ENCODE data around the gene RNF4.

Gene RNF4

DNA sequence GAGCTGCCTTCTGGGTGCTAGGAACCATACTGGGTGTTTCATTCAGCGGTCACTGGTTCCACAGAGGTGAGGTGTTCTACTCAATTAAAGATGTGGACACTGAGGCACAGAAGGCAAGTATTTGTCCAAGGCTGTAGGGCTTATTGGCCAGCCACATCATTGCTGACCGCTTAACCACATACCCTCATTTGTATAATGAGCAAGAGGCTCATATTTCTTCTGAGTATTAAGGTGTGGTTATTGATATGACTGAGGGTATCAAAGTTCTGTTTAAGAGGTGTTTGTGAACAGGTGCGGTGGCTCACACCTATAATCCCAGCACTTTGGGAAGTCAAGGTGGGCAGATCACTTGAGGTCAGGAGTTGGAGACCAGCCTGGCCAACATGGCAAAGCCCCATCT lies 14.3 kb downstream of the RNF4 start:
- CTCF ChIA-PET = no interaction called here
- no peak for TF ChIP-seq FOXA1 (IDR thresholded peaks at IDR 0.05)
- TF ChIP-seq TARDBP (IDR thresholded peaks at IDR 0.05) = no peak
- TF ChIP-seq PKNOX1 (IDR thresholded peaks at IDR 0.05) = no peak
- TF ChIP-seq ZNF384 (IDR thresholded peaks at IDR 0.05) = no peak
- TF ChIP-seq FOXK2 (IDR thresholded peaks at IDR 0.05) = no peak
- TF ChIP-seq HDGF (IDR thresholded peaks at IDR 0.05; ENCODE audit: borderline replicate concordance) = no peak
- no peak for TF ChIP-seq LEF1 (IDR thresholded peaks at IDR 0.05; ENCODE audit: borderline replicate concordance)
- no peak for TF ChIP-seq SUZ12 (IDR thresholded peaks at IDR 0.05)
- no peak for TF ChIP-seq SP1 (IDR thresholded peaks at IDR 0.05)
- no peak for TF ChIP-seq L3MBTL2 (conservative IDR thresholded peaks at IDR 0.05)
- TF ChIP-seq CTBP1 (IDR thresholded peaks at IDR 0.05; ENCODE audit: borderline replicate concordance) = no peak
- POLR2A ChIA-PET = interaction anchor here (0.8 to 1.2 kb wide), 2 partner anchors 10 to 14 kb away, joined by 3 to 4 read pairs; partner anchors contain the start of gene RNF4
- no peak for DNase-seq (ENCODE audit: extremely low spot score)

DNA sequence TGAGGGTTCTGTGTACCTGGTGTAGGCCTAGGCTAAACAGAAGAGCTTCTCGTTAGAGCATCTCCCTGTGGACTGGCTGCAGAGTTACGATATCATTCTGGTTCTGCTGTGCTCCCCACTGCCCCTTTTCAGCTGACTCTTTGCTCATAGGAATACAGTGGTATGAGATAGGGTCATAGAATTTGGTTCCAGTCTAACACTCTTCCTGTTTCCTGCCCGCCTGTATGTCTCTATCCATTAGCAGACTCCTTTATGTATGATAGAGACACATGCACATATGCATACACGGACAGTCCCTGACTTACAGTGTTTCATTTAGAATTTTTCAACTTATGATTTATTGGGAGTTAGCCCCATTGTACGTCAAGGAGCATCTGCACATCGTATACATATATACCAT lies 15.3 kb downstream of the RNF4 start:
- CTCF ChIA-PET = no interaction called here
- no peak for DNase-seq (ENCODE audit: extremely low spot score)
- TF ChIP-seq SUZ12 (IDR thresholded peaks at IDR 0.05) = no peak
- TF ChIP-seq FOXM1 (IDR thresholded peaks at IDR 0.05; ENCODE audit: borderline replicate concordance) = no peak
- TF ChIP-seq BHLHE40 (IDR thresholded peaks at IDR 0.05; ENCODE audit: borderline replicate concordance) = no peak
- no peak for TF ChIP-seq FOXK2 (IDR thresholded peaks at IDR 0.05)
- TF ChIP-seq L3MBTL2 (conservative IDR thresholded peaks at IDR 0.05) = no peak
- no peak for TF ChIP-seq FOXA1 (IDR thresholded peaks at IDR 0.05)
- TF ChIP-seq ARNT (IDR thresholded peaks at IDR 0.05) = no peak
- TF ChIP-seq NFRKB (IDR thresholded peaks at IDR 0.05) = no peak
- no peak for TF ChIP-seq HDGF (IDR thresholded peaks at IDR 0.05; ENCODE audit: borderline replicate concordance)
- no peak for TF ChIP-seq PKNOX1 (IDR thresholded peaks at IDR 0.05)
- no peak for TF ChIP-seq LEF1 (IDR thresholded peaks at IDR 0.05; ENCODE audit: borderline replicate concordance)
- POLR2A ChIA-PET = interaction anchor here (1.9 kb wide), 1 partner anchor 16 kb away, joined by 10 read pairs; the partner anchor contains the start of gene RNF4

DNA sequence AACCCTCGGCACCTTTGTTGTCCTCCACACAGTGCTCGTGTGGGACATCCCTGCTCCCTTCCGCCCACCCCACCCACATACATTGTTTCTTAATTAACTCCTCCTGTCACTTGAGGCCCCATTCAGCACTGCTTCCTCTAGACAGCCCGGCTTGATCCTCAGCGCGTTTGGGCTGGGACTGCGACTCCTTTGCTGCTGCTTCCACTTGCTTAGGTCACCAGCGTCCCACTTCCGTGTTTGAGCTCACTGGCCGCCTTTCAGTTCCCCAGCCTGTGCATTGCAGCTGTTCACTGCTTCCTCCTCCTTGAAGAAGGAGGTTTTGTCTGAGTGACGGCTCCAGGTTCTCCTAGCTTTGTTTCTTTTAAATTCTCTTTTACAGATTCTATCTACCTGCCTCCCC lies 16.1 kb downstream of the RNF4 start:
- TF ChIP-seq L3MBTL2 (conservative IDR thresholded peaks at IDR 0.05) = no peak
- TF ChIP-seq BHLHE40 (IDR thresholded peaks at IDR 0.05; ENCODE audit: borderline replicate concordance) = no peak
- TF ChIP-seq FOXM1 (IDR thresholded peaks at IDR 0.05; ENCODE audit: borderline replicate concordance) = no peak
- no peak for TF ChIP-seq PKNOX1 (IDR thresholded peaks at IDR 0.05)
- no peak for TF ChIP-seq TARDBP (IDR thresholded peaks at IDR 0.05)
- no peak for TF ChIP-seq ZNF384 (IDR thresholded peaks at IDR 0.05)
- TF ChIP-seq SUZ12 (IDR thresholded peaks at IDR 0.05) = no peak
- no peak for TF ChIP-seq CTBP1 (IDR thresholded peaks at IDR 0.05; ENCODE audit: borderline replicate concordance)
- no peak for TF ChIP-seq LEF1 (IDR thresholded peaks at IDR 0.05; ENCODE audit: borderline replicate concordance)
- TF ChIP-seq ELF4 (IDR thresholded peaks at IDR 0.05) = no peak
- no peak for TF ChIP-seq SP1 (IDR thresholded peaks at IDR 0.05)
- TF ChIP-seq FOXA1 (IDR thresholded peaks at IDR 0.05) = no peak
- TF ChIP-seq ARNT (IDR thresholded peaks at IDR 0.05) = no peak
- ChIA-PET POLR2A (interaction anchor here (1.9 kb wide), 1 partner anchor 16 kb away, joined by 10 read pairs; the partner anchor contains the start of gene RNF4), CTCF (interaction anchor here (0.8 kb wide), 1 partner anchor 188 kb away, joined by 3 read pairs; no protein-coding TSS in a partner anchor)
- DNase-seq (ENCODE audit: extremely low spot score) = no peak

GRCh38 chr4:2485956-2486355 lies 17.1 kb downstream of the RNF4 start:
- ChIA-PET POLR2A (interaction anchor here (0.8 to 1.9 kb wide), 2 partner anchors 17 to 749 kb away, joined by 3 to 10 read pairs; partner anchors contain the start of gene RNF4), CTCF (no interaction called here)
- TF ChIP-seq FOXA1 (IDR thresholded peaks at IDR 0.05) (no peak), LEF1 (IDR thresholded peaks at IDR 0.05; ENCODE audit: borderline replicate concordance) (no peak), BHLHE40 (IDR thresholded peaks at IDR 0.05; ENCODE audit: borderline replicate concordance) (no peak), ARNT (IDR thresholded peaks at IDR 0.05) (no peak), SP1 (IDR thresholded peaks at IDR 0.05) (no peak), ELF4 (IDR thresholded peaks at IDR 0.05) (no peak), FOXK2 (IDR thresholded peaks at IDR 0.05) (no peak), FOXM1 (IDR thresholded peaks at IDR 0.05; ENCODE audit: borderline replicate concordance) (no peak)
- no peak for DNase-seq (ENCODE audit: extremely low spot score)

- POLR2A ChIA-PET = no interaction called here
- CTCF ChIA-PET = no interaction called here
- DNase-seq (ENCODE audit: extremely low spot score) = no peak
Observed at GRCh38 chr4:2486981-2487380, 18.1 kb downstream of the RNF4 start.

DNA sequence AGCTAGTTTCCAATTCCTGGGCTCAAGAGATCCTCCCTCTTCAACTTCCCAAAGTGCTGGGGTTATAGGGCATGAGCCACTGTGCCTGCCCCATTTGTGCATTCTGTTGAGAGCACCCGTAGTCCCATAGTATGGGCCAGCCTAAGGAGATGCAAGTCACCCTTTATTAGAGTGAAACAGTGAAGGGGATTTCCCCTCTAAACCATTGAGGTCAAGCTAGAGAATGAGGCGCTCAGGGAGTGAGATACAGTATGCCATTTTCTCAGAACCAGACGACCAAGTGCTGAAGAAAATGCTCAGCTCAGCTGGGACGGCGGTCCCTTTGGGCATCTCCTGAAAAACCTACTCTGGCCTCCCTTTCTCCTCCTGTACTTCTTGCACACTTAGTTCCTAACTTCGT lies 18.7 kb downstream of the RNF4 start:
- ChIA-PET POLR2A (no interaction called here), CTCF (no interaction called here)
- TF ChIP-seq ZNF384 (IDR thresholded peaks at IDR 0.05) (no peak), FOXK2 (IDR thresholded peaks at IDR 0.05) (no peak), FOXM1 (IDR thresholded peaks at IDR 0.05; ENCODE audit: borderline replicate concordance) (no peak), NFRKB (IDR thresholded peaks at IDR 0.05) (no peak), BHLHE40 (IDR thresholded peaks at IDR 0.05; ENCODE audit: borderline replicate concordance) (no peak), SUZ12 (IDR thresholded peaks at IDR 0.05) (no peak), ARNT (IDR thresholded peaks at IDR 0.05) (no peak), L3MBTL2 (conservative IDR thresholded peaks at IDR 0.05) (no peak), CTBP1 (IDR thresholded peaks at IDR 0.05; ENCODE audit: borderline replicate concordance) (no peak), PKNOX1 (IDR thresholded peaks at IDR 0.05) (no peak), ELF4 (IDR thresholded peaks at IDR 0.05) (no peak), TARDBP (IDR thresholded peaks at IDR 0.05) (no peak), LEF1 (IDR thresholded peaks at IDR 0.05; ENCODE audit: borderline replicate concordance) (no peak), HDGF (IDR thresholded peaks at IDR 0.05; ENCODE audit: borderline replicate concordance) (no peak), FOXA1 (IDR thresholded peaks at IDR 0.05) (no peak), SP1 (IDR thresholded peaks at IDR 0.05) (no peak)
- DNase-seq (ENCODE audit: extremely low spot score) = no peak

More at GRCh38 chr4:2486981-2487380, 18.1 kb downstream of the RNF4 start:
- TF ChIP-seq TARDBP (IDR thresholded peaks at IDR 0.05) (no peak), BHLHE40 (IDR thresholded peaks at IDR 0.05; ENCODE audit: borderline replicate concordance) (no peak)
